ENCODE measurements around the gene TTLL9. TPM values are rescaled to one million over a fixed set of nuclear protein-coding genes. Genes with fewer than 3 reads are reported as not detected.

Gene TTLL9
- polyA plus RNA-seq, 1 of the 3 experiments (the other 2 are of a cell fraction), result 0.23 TPM

GRCh38 chr20:31859266-31859997 lies 11.0 kb upstream of the TTLL9 start (continued):
- no peak for TF ChIP-seq MAX (IDR thresholded peaks at IDR 0.05; ENCODE audit: low read depth)
- no peak for TF ChIP-seq NFIC (IDR thresholded peaks at IDR 0.05; ENCODE audit: borderline replicate concordance)

DNA sequence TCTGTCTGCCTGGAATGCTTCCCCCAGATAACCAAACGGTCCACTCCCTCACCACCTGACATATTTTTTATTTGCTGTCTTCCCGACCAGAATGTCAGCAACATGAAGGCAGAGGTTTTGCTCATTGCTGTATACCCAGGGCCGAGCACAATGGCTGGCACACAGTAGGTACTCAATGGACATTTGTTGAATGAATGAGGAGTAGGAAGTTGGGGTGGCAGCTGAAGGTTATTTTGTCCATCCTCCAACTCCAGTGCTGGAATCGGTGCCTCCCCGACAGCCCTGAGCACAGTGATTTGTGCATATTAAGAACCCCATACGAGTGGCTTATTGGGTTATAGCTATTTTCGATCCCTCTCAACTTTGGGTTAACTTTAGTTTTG lies 10.4 kb upstream of the TTLL9 start:
- ChIA-PET CTCF (interaction anchor here (0.5 to 4.9 kb wide), 7 partner anchors 8 to 172 kb away, joined by 3 to 18 read pairs (median 9); partner anchors contain the start of genes DUSP15, PDRG1 and TTLL9), POLR2A (no interaction called here)
- DNase-seq, result no peak
- no peak overlapping the region for H3K4me2 ChIP-seq
- no peaks in the 10 kb centered on the region for H4K20me1 ChIP-seq (ENCODE audit: insufficient read depth)
- H3K79me2 ChIP-seq (ENCODE audit: insufficient read depth), result no peaks in the 10 kb centered on the region
- peaks cover 0 to 21% of the 10 kb centered on the region in 2 experiments; a peak in 2 of 4 replicates for H3K4me1 ChIP-seq (ENCODE audit: control insufficient read depth in 1 of 2, insufficient read depth in 2 of 2, low read depth in 1 of 2, low read length in 1 of 2)
- H3K9me3 ChIP-seq, result no peaks in the 10 kb centered on the region
- no peak overlapping the region for H3K9ac ChIP-seq
- H3K36me3 ChIP-seq (replicated peaks in 1 of 2; ENCODE audit: control insufficient read depth in 1 of 2, insufficient read depth in 2 of 2, low read length in 1 of 2), result no peaks in the 10 kb centered on the region
- H3K27ac ChIP-seq (ENCODE audit: low read depth in 2 of 2, low read length in 1 of 2), result no peak overlapping the region
- H3K27me3 ChIP-seq (ENCODE audit: insufficient read depth), result peaks cover 11% of the 10 kb centered on the region; the same call in 1 of the 2 replicates
- H2AFZ ChIP-seq (ENCODE audit: low read depth), result no peak overlapping the region
- TF ChIP-seq MXI1 (IDR thresholded peaks at IDR 0.05; ENCODE audit: low read depth, low read length) (no peak), SMC3 (IDR thresholded peaks at IDR 0.05; ENCODE audit: low read depth, low read length) (no peak), RXRA (IDR thresholded peaks at IDR 0.05; ENCODE audit: borderline replicate concordance, low read depth) (no peak), RFX5 (IDR thresholded peaks at IDR 0.05; ENCODE audit: low read length) (no peak), YY1 (IDR thresholded peaks at IDR 0.05; ENCODE audit: low read depth) (no peak), USF2 (IDR thresholded peaks at IDR 0.05; ENCODE audit: borderline replicate concordance, low read depth, low read length) (no peak), FOXJ3 (CRISPR knock-in tag; IDR thresholded peaks at IDR 0.05) (no peak), JUND (IDR thresholded peaks at IDR 0.05) (no peak), POLR2AphosphoS5 (IDR thresholded peaks at IDR 0.05; ENCODE audit: low read depth, low read length) (no peak), ELF1 (IDR thresholded peaks at IDR 0.05) (no peak), NRF1 (IDR thresholded peaks at IDR 0.05; ENCODE audit: low read depth, low read length) (no peak), REST (IDR thresholded peaks at IDR 0.05; ENCODE audit: low read depth, low read length) (no peak), GATA2 (CRISPR knock-in tag; IDR thresholded peaks at IDR 0.05) (no peak), FOSL2 (IDR thresholded peaks at IDR 0.05; ENCODE audit: borderline replicate concordance, low read depth) (no peak), TEAD4 (IDR thresholded peaks at IDR 0.05; ENCODE audit: borderline replicate concordance, insufficient read depth) (no peak)
- 76% methylated on average over 7 of the region's 7 CpGs for WGBS (ENCODE audit: low lambda C conversion rate)
- no peaks in the 10 kb centered on the region for H3K9me2 ChIP-seq
- no peak overlapping the region for H3K4me3 ChIP-seq (ENCODE audit: low read depth in 2 of 2, low read length in 1 of 2)
- H3F3A ChIP-seq (replicated peaks; ENCODE audit: insufficient read depth), result no peaks in the 10 kb centered on the region

All from SK-N-SH (cell line).